ENCODE measurements around the gene COPS4.
"Not testable (repeated sequence)": the region's sequence is repeated elsewhere in the genome, so short reads cannot be mapped to it uniquely, and the experiment has no call there.

Gene COPS4

GRCh38 chr4:83034630-83035494, at the start of gene COPS4:
TSS of gene COPS4 (plus strand) at chr4:83035183. CDS start at chr4:83035225, 42 bp downstream.
- DNase-seq, result peak; percentile 97

DNA sequence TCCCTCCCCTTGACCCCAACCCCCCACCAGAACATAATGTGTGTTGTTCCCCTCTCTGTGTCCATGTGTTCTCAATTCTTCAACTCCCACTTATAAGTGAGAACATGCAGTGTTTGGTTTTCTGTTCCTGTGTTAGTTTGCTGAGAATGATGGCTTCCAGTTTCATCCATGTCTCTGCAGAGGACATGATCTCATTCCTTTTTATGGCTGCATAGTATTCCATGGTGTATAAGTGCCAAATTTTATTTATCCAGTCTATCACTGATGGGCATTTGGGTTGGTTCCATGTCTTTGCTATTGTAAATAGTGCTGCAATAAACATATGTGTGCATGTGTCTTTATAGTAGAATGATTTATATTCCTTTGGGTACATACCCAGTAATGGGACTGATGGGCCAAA, 47.5 kb upstream of the COPS4 start:
- not testable (repeated sequence) for DNase-seq

GRCh38 chr4:82988323-82988832, 46.6 kb upstream of the COPS4 start:
- DNase-seq, result no peak

GRCh38 chr4:82989575-82990429, 45.2 kb upstream of the COPS4 start:
- no peak for DNase-seq

- no peak for DNase-seq
Observed at GRCh38 chr4:82994834-82995233, 40.1 kb upstream of the COPS4 start.

GRCh38 chr4:82998898-82999297, 36.1 kb upstream of the COPS4 start:
- DNase-seq, result no peak

DNA sequence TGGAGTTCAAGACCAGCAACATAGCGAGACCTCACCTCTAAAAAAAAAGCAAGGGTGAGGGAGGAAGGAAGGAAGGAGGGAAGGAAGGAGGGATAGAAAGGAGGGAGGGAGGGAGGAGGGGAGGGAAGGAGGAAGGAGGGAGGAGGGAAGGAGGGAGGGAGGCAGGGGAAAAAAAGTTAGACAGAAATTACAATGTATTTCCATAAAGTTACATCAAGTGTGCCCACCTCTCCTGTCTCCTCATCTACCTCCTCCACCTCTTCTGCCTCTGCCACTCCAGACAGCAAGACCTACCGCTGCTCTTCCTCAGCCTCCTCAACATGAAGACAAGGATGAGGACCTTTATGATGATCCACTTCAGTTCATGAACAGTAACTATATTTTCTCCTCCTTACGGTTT, 32.7 kb upstream of the COPS4 start:
- DNase-seq, result no peak

DNA sequence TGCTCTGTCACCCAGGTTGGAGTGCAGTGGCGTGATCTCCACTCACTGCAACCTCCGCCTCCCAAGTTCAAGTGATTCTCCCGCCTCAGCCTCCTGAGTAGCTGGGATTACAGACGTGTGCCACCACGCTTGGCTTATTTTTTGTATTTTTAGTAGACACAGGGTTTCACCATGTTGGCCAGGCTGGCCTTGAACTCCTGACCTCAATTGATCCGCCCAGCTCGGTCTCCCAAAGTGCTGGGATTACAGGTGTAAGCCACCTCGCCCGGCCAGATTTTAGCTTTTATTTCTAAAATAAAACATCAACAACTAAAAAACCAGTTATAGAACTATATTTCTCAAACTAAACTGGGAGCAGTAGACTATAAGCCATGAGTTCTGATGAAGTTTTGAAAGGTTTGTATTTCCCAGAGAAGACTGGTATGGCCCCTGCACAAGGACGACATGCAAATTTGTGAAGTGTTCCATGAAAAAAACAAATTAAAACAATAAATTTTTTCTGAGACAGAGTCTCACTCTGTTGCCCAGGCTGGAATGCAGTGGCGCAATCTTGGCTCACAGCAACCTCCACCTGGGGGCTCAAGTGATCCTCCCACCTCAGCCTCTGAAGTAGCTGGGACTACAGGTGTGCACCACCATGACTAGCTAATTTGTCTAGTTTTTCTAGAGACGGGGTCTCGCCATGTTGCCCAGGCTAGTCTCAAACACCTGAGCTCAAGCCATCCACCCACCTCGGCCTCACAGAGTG, 31.8 kb upstream of the COPS4 start:
- not testable (repeated sequence) for DNase-seq

- no peak for DNase-seq
Observed at GRCh38 chr4:83009529-83009928, 25.5 kb upstream of the COPS4 start.

DNA sequence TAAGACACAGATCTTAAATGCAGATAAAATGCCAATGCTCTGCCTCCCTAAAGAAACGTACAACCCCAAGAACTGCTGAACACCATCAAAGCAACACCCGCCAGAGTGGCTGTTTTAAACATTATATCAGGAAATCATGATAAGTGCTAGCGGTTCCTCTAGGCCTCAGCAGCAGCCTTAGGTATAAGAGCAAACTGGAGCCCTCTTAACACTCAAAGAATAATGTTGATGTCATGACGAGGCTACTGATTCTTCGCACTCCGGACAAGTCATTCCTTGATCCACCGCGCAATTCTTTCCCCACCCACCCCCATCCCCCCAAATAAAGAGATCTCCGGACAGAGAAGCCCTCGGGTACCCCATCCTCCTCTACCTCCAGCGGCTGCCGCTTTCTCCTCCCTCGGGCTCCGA, 24.9 kb upstream of the COPS4 start:
- DNase-seq, result peak; percentile 21

DNA sequence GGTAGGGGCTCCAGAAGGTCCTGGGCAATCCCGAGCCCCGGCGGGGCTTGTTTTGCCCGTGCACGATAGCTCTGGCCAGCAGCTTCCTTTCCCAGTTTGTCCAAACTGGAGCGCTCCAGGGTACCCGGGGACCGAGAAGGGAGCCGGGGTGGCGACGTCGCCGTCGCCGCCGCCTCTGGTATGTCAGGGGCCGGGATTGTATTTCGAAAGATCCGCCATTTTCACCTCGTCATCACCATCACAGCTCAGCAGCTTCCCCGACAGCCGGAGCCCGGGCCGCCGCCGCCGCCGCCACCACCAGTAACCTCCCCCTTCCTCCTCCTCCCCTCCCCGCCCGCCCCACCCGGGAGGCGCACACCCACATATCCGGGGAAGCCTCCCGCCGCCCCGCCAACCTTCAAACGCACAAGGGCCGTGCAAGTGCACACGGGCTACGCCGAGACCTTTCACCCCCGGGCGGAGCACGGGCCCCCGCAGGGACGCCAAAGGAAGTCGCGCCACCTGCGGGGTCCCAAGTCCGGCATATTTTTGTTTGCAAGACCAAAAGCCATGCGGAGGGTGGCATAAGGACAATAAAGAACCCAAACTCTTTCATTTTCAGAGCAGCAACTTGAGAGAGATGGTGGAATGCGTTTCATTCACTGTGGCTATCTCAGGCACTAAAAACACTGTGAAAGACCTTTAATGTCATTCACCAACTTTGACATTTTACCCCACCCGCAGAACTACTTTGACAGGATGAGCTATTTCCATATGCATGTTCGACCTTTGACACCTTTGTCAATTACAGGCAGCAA, 24.3 kb upstream of the COPS4 start, which contains the start of gene LIN54:
Gene LIN54, minus strand, starts transcription at position 302 of the 797 bp plus-strand sequence. CDS start 25,979 bp downstream, outside the sequence.
- peak; percentile 92 for DNase-seq

- DNase-seq, result peak; percentile 4
Observed at GRCh38 chr4:83011689-83012199, 23.2 kb upstream of the COPS4 start.

GRCh38 chr4:83012200-83012686, 22.7 kb upstream of the COPS4 start:
- DNase-seq, result peak; percentile 12

DNA sequence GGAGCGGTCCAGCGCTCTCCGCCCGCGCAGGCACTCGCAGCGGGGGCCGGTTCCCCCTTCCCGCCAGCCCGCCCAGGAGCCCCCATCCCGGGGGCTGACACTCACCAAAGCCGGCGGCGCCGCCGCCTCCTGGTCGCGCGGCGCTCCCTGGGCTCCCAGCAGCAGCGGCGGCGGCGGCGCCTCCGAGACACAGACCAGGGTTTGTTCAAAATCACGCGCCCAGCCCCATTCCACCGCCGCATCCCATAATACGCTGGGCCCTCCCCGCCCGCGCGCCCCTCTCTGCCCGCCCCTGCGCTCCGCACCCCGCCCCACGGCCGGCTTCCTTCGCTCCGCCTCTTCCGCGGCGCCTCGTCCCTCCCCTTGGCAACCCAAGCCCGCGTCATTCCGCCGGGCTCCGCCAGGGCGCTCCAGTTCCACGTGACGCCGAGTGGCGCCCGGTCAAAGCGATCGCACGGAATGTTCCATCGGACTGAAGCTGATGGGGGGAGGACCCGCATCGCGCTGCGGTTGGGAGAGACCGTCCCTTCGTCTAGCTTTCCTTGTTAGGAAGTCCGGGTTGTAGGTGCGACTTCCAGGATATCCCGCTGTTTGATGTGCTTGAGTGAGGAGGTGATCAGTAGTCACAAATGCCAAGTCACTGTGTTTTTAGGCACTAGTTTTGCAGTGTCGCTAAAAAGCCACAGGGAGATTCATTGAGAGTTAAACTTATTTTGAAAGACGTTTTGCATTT, 22.1 kb upstream of the COPS4 start:
- DNase-seq, result peak; percentile 97

- DNase-seq, result no peak
Observed at GRCh38 chr4:83013420-83013867, 21.5 kb upstream of the COPS4 start.

GRCh38 chr4:83013902-83014301, 21.1 kb upstream of the COPS4 start:
- no peak for DNase-seq

- DNase-seq, result no peak
Observed at GRCh38 chr4:83019794-83020494, 15.0 kb upstream of the COPS4 start.

- no peak for DNase-seq
Observed at GRCh38 chr4:83022724-83023450, 12.1 kb upstream of the COPS4 start.

GRCh38 chr4:83023599-83023998, 11.4 kb upstream of the COPS4 start:
- not testable (repeated sequence) for DNase-seq
